AG09319 (cell line): Measurements from ENCODE around the gene PUS10.
"Not testable (repeated sequence)": the region's sequence is repeated elsewhere in the genome, so short reads cannot be mapped to it uniquely, and the experiment has no call there.

Experiments used
- DNase-seq: peaks from one replicate; pipeline ENCODE4 v3.0.0-alpha.2; 2010; ENCODE audit warnings: low read depth; ENCODE audit errors: extremely low read depth
- CTCF ChIP-seq: IDR thresholded peaks from 2 replicates; pipeline ENCODE4 v1.5.1; 2011; ENCODE audit warnings: low read depth, mild to moderate bottlenecking, inconsistent platforms, low read length, moderate library complexity

Gene PUS10

GRCh38 chr2:60945341-60945740, 72.7 kb downstream of the PUS10 start:
- TF ChIP-seq CTCF, result no peak
- DNase-seq, result no peak

GRCh38 chr2:60939622-60940021, 78.4 kb downstream of the PUS10 start:
- no peak for DNase-seq
- TF ChIP-seq CTCF, result no peak

- TF ChIP-seq CTCF, result no peak
- DNase-seq, result no peak
Observed at GRCh38 chr2:60938301-60938700, 79.8 kb downstream of the PUS10 start.

- no peak for TF ChIP-seq CTCF
- DNase-seq, result no peak
Observed at GRCh38 chr2:60936757-60937156, 81.3 kb downstream of the PUS10 start.

GRCh38 chr2:60934165-60934722, 83.8 kb downstream of the PUS10 start:
- DNase-seq, result no peak
- no peak for TF ChIP-seq CTCF

GRCh38 chr2:60932954-60933353, 85.1 kb downstream of the PUS10 start:
- no peak for DNase-seq
- no peak for TF ChIP-seq CTCF

GRCh38 chr2:60932061-60932460, 86.0 kb downstream of the PUS10 start:
- DNase-seq, result not testable (repeated sequence)

- no peak for DNase-seq
- no peak for TF ChIP-seq CTCF
Observed at GRCh38 chr2:60926741-60927552, 91.1 kb downstream of the PUS10 start.
